Ovary (tissue), 3 donors: ENCODE data around the gene GRPR.

Experiments
- CTCF ChIP-seq, 3 donors: fragments of 450-650 bp in 2 of 3; fragments of 200-600 bp in 1 of 3; IDR thresholded peaks; one replicate each; pipeline versions ENCODE4 v1.5.1 to v1.8.0; 2016 to 2022; ENCODE audit warnings: antibody characterized with exemption in 3 of 3, mild to moderate bottlenecking in 1 of 3
- POLR2A ChIP-seq: fragments of 450-650 bp; IDR thresholded peaks from one replicate; pipeline ENCODE4 v1.6.1; 2017; ENCODE audit warnings: antibody characterized with exemption, mild to moderate bottlenecking, moderate library complexity
- donor health status: DM: no; HTN: no; CAD: no.

GRCh38 chrX:16140983-16141382 is 17.6 kb downstream of the GRPR start:
- TF ChIP-seq CTCF (IDR thresholded peaks at IDR 0.05) (no peak), POLR2A (no peak)
